A549 (cell line): Measurements from ENCODE around the gene ZNF428.
"Not testable (repeated sequence)": the region's sequence is repeated elsewhere in the genome, so short reads cannot be mapped to it uniquely, and the experiment has no call there.

ENCODE experiments used
- EP300 ChIP-seq, 2 experiments: fragments of >200 bp; sonication (Bioruptor Twin); formaldehyde crosslinking; IDR thresholded peaks; 2 replicates in 1 of 2; 3 replicates in 1 of 2; pipeline ENCODE4 v1.6.1; 2016 to 2017
- ESRRA ChIP-seq: fragments of 150-350 bp; IDR thresholded peaks from 2 replicates; pipeline ENCODE4 v1.6.1; 2014; ENCODE audit warnings: mild to moderate bottlenecking, low read length, borderline replicate concordance
- MAFK ChIP-seq: fragments of 450-650 bp; IDR thresholded peaks from 2 replicates; pipeline ENCODE4 v1.6.1; 2014; ENCODE audit not compliant: partially characterized antibody
- NR3C1 ChIP-seq: fragments of >200 bp; sonication (Bioruptor Twin); formaldehyde crosslinking; IDR thresholded peaks from 3 replicates; pipeline ENCODE4 v1.6.1; 2017
- POLR2A ChIP-seq: IDR thresholded peaks from 2 replicates; pipeline ENCODE4 v1.6.1; 2012; ENCODE audit warnings: mild to moderate bottlenecking, low read length
- RCOR1 ChIP-seq: fragments of 150-350 bp; IDR thresholded peaks from 2 replicates; pipeline ENCODE4 v1.6.1; 2014; ENCODE audit warnings: antibody characterized with exemption, low read length, low read depth
- RFX5 ChIP-seq: fragments of 450-650 bp; IDR thresholded peaks from 2 replicates; pipeline ENCODE4 v1.7.1; 2014; ENCODE audit warnings: antibody characterized with exemption, mild to moderate bottlenecking, moderate library complexity
- SMC3 ChIP-seq: fragments of >200 bp; sonication (Bioruptor Twin); formaldehyde crosslinking; IDR thresholded peaks from 3 replicates; pipeline ENCODE4 v1.6.1; 2018; ENCODE audit warnings: inconsistent platforms
- ZFP36 ChIP-seq: fragments of 450-650 bp; IDR thresholded peaks from 2 replicates; pipeline ENCODE4 v1.6.1; 2014; ENCODE audit warnings: borderline replicate concordance; ENCODE audit not compliant: partially characterized antibody
- TF ChIP-seq, protein P1 (sequence below): fragments of 450-650 bp; IDR thresholded peaks from 2 replicates; pipeline ENCODE4 v1.6.1; 2014; ENCODE audit warnings: antibody characterized with exemption
- TF ChIP-seq, protein P2 (sequence below): fragments of >200 bp; sonication (Bioruptor Twin); formaldehyde crosslinking; IDR thresholded peaks from 3 replicates; pipeline ENCODE4 v1.5.1; 2016

DNA sequence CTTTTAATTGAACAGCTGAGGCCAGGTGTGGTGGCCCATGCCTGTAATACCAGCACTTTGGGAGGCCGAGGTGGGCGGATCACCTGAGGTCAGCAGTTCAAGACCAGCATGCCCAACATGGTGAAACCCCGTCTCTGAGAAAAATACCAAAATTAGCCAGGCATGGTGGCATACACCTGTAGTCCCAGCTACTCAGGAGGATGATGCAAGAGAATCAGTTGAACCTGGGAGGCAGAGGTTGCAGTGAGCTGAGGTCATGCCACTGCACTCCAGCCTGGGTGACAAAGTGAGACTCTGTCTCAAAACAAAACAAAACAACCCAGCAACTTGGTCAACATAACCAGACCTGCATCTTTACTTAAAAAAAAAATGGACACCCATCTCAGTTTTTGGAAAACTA lies 32.4 kb downstream of the ZNF428 start:
- TF ChIP-seq POLR2A; ZFP36; EP300 (IDR thresholded peaks at IDR 0.05); NR3C1; MAFK; SMC3; RFX5; ESRRA; RCOR1: not testable (repeated sequence)
- TF ChIP-seq, protein P1, sequence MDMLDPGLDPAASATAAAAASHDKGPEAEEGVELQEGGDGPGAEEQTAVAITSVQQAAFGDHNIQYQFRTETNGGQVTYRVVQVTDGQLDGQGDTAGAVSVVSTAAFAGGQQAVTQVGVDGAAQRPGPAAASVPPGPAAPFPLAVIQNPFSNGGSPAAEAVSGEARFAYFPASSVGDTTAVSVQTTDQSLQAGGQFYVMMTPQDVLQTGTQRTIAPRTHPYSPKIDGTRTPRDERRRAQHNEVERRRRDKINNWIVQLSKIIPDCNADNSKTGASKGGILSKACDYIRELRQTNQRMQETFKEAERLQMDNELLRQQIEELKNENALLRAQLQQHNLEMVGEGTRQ = not testable (repeated sequence)
- TF ChIP-seq, protein P2, sequence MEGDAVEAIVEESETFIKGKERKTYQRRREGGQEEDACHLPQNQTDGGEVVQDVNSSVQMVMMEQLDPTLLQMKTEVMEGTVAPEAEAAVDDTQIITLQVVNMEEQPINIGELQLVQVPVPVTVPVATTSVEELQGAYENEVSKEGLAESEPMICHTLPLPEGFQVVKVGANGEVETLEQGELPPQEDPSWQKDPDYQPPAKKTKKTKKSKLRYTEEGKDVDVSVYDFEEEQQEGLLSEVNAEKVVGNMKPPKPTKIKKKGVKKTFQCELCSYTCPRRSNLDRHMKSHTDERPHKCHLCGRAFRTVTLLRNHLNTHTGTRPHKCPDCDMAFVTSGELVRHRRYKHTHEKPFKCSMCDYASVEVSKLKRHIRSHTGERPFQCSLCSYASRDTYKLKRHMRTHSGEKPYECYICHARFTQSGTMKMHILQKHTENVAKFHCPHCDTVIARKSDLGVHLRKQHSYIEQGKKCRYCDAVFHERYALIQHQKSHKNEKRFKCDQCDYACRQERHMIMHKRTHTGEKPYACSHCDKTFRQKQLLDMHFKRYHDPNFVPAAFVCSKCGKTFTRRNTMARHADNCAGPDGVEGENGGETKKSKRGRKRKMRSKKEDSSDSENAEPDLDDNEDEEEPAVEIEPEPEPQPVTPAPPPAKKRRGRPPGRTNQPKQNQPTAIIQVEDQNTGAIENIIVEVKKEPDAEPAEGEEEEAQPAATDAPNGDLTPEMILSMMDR = not testable (repeated sequence)
